ES-I3 (cell line): ENCODE measurements around the gene KLF16.

Experiments
- H3K36me3 ChIP-seq: 2 replicates; pipeline ENCODE4 v1.6.1; 2013; ENCODE audit warnings: mild to moderate bottlenecking, low read length, control low read depth, moderate library complexity; ENCODE audit not compliant: insufficient read depth
- H3K4me1 ChIP-seq: 2 replicates; pipeline ENCODE4 v1.6.1; 2013; ENCODE audit warnings: mild to moderate bottlenecking, control low read depth, low read length; ENCODE audit not compliant: insufficient read depth
- H3K9ac ChIP-seq: 2 replicates; pipeline ENCODE4 v1.6.1; 2013; ENCODE audit warnings: low read depth, mild to moderate bottlenecking, low read length, moderate library complexity
- H3K9me3 ChIP-seq: 2 replicates; pipeline ENCODE4 v1.6.1; 2013; ENCODE audit warnings: mild to moderate bottlenecking, low read length, moderate library complexity; ENCODE audit not compliant: control insufficient read depth, insufficient read depth

KLF16 gene

DNA sequence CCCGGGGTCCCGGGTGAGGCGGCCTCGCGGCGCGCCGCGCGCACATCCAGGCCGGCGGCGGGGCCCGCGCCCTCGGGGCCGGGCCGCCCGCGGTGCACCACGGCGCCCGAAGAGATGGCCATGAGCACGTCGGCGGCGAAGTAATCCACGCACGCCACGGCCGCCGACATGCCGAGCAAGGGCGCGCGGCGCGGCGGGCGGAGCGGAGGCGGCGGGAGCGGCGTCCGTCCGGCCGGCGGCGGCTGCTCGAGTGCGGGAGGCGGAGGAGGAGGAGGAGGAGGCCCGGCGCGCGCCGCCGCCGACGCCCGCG is at the start of gene KLF16:
KLF16 (minus strand) TSS at position 252 of the 310 bp plus-strand sequence; CDS start at position 170, 82 bp downstream.
- peak within 1 kb of the TSS; percentile 94 for H3K9ac ChIP-seq
- no peaks in the 10 kb centered on the region for H3K36me3 ChIP-seq
- no peaks in the 10 kb centered on the region for H3K9me3 ChIP-seq
- H3K4me1 ChIP-seq, result peaks cover 12% of the 10 kb centered on the region; the same call in 1 of the 2 replicates

DNA sequence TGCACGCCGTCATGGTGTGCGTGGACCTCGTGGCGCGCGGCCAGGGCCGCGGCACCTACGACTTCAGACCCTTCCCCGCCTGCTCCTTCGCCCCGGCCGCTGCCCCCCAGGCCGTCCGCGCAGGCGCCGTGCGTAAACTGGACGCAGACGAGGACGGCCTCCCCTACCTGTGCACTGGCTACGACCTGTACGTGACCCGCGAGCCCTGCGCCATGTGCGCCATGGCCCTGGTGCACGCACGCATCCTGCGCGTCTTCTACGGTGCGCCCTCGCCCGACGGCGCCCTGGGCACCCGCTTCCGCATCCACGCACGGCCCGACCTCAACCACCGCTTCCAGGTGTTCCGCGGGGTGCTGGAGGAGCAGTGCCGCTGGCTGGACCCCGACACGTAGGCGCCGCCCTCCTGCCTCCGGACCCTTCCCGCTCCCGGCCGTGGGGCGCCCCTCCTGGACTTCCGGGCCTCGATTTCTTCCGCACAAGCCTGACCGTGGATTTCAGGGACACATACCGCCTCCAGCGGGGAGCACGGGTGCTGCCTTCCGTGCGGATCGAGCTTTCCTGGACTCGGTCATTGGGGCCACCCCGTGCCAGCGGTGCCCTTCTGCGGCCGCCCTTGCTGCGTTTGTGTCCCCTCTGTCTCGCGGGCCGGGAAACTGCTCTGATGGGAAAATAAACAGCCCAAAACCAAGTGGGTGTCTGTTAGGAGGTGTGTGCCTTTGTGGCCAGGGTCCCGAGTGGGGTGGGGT is 49.6 kb upstream of the KLF16 start:
- H3K4me1 ChIP-seq, result no peaks in the 10 kb centered on the region
- H3K9me3 ChIP-seq, result no peaks in the 10 kb centered on the region
- peaks cover 5% of the 10 kb centered on the region; the same call in 1 of the 2 replicates for H3K36me3 ChIP-seq
- no peak overlapping the region for H3K9ac ChIP-seq

DNA sequence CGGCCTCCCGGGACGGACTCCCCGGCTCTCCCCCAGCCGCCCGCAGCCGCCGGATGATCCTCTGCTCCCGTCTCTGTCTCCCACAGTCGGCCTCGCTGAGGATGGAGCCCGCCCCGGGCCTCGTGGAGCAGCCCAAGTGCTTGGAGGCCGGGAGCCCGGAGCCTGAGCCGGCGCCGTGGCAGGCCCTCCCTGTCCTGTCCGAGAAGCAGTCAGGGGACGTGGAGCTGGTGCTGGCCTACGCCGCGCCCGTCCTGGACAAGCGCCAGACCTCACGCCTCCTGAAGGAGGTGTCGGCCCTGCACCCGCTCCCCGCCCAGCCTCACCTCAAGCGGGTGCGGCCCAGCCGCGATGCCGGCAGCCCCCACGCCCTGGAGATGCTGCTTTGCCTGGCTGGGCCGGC is 48.6 kb upstream of the KLF16 start:
- H3K4me1 ChIP-seq, result no peaks in the 10 kb centered on the region
- H3K36me3 ChIP-seq, result peaks cover 5% of the 10 kb centered on the region; the same call in 1 of the 2 replicates
- no peak overlapping the region for H3K9ac ChIP-seq
- no peaks in the 10 kb centered on the region for H3K9me3 ChIP-seq

DNA sequence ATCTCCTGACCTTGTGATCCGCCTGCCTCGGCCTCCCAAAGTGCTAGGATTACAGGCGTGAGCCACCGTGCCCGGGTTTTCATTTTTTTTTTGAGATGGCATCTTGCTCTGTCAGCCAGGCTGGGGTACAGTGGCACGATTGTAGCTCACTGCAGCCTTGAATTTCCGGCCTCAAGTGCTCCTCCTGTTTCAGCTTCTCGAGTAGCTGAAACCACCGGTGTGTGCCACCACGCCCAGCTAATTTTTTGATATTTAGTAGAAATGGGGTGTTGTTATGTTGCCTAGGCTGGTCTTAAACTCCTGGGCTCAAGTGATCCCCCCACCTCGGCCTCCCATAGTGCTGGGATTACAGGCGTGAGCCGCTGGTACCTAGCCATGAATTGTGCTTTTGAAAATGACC is 47.7 kb upstream of the KLF16 start:
- no peak overlapping the region for H3K9ac ChIP-seq
- peaks cover 5% of the 10 kb centered on the region; the same call in 1 of the 2 replicates for H3K36me3 ChIP-seq
- H3K9me3 ChIP-seq, result no peaks in the 10 kb centered on the region
- no peaks in the 10 kb centered on the region for H3K4me1 ChIP-seq

DNA sequence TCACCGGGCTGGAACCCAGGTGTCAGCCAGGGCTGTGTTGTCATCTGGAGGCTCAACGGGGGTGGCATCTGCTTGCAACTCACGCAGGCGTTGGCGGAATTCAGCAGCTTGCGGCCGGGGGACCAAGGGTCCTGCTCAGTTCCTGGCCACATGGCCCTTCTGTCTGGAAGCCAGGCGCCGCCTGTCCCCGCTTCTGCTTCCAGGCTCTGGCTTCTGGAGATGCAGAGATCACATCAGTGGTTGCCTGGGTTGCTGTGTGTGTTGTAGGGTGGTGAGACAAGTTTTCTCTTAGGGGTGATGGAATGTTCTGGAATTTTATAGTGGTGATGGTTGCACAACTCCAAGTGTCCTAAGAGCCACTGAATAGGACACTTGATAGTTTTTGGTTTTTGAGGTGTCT is 46.8 kb upstream of the KLF16 start:
- H3K9ac ChIP-seq, result no peak overlapping the region
- H3K4me1 ChIP-seq, result no peaks in the 10 kb centered on the region
- peaks cover 5% of the 10 kb centered on the region; the same call in 1 of the 2 replicates for H3K36me3 ChIP-seq
- H3K9me3 ChIP-seq, result no peaks in the 10 kb centered on the region

DNA sequence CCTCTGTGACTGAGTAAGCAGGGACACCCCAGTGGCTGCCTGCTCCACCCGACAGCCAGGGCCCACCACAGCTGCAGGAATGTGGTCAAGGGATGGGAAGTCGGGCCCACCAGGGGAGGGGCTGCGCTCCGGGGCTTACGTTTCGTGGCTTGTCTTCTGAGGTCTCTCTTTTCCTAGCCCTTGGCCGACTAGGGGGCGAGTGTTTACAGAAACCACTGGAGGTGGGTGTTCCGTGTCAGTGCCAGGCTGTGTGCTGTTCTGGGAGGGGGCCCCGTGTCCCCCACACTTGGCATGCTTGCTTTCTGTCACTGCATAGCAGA is 46.3 kb upstream of the KLF16 start:
- H3K9me3 ChIP-seq, result no peaks in the 10 kb centered on the region
- H3K4me1 ChIP-seq, result no peaks in the 10 kb centered on the region
- H3K36me3 ChIP-seq, result peaks cover 5% of the 10 kb centered on the region; the same call in 1 of the 2 replicates
- H3K9ac ChIP-seq, result no peak overlapping the region

DNA sequence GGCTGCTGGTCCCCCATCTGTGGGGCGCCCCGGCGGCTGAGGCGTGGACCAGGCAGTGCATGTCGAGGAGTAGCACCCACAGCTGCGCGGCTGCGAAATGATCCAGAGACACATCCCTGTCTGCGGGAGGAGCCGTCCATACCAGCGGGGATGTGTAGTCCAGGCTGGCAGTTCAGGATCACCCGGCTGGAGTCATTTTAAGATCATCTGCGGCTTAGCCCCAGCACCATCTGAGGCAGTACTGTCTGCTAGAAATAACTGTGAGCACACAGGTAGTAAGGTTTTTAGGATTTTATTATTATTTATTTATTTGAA is 44.9 kb upstream of the KLF16 start:
- H3K36me3 ChIP-seq, result 0 out of 2 replicates have a peak, but pooled peaks cover 4% of the 10 kb centered on the region
- no peaks in the 10 kb centered on the region for H3K9me3 ChIP-seq
- H3K4me1 ChIP-seq, result no peaks in the 10 kb centered on the region
- no peak overlapping the region for H3K9ac ChIP-seq

DNA sequence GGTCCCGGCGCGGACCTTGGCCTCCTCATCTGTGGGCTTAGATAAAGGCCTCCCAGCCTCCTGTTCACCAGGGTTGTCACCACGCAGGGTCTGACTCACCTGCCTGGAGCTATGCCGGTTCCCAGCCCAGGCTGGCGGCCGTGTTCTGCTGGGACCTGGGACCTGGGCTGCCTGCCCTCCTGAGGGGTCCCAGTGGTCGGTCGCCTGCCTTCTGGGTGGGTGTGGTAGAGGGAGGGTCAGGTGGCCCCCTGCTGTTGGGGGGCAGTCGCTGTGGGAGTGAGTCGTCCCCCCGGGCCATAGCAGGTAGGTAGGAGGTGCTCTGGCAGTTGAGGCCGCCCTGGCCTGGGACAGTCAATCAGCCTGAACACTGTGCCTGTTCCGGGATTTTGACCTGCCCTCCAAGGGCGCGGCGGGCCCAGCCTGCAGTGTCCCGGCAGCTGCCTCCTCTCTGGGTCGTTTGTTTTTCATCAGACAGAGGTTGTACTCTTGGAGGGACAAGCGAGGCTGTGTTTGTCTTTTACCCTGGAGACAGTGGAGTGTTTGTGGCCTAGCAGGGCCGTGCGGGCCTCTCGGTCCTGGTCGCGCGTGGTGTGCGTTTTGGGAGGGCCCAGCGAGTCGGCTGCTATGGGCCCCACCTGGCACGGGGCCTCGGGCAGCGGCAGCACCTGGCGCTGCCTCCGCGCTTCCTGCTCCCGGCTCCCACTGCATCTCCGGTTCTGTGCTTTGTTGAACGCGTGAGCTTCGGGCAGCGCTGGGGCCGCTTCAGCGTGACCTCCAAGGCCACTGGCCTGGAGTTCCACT is 44.4 kb upstream of the KLF16 start:
- H3K36me3 ChIP-seq, result no peaks in the 10 kb centered on the region
- H3K9me3 ChIP-seq, result no peaks in the 10 kb centered on the region
- no peaks in the 10 kb centered on the region for H3K4me1 ChIP-seq
- no peak overlapping the region for H3K9ac ChIP-seq

DNA sequence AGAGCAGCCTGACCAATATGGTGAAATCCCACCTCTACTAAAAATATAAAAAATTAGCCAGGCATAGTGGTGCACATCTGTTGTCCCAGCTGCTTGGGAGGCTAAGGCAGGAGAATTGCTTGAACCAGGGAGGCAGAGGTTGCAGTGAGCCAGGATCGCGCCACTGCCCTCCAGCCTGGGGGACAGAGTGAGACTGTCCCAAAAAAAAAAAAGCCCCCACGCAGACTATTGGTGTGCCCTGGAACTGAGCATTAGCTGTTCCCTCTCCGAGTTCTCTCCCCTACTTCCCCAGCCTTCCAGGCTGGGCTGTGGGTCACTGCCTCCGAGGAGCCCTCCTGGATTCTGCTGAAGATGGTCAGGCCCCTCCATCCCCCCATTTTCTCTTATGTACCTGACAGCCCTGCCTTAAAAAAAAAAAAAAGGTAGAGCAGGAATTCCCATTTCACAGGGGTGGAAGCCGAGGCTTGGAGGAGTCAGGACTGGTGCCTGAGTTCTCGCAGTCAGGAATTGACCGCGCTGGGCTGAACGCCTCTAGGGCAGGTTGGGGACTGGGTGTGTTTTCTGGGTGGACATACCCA is 43.7 kb upstream of the KLF16 start:
- Histone ChIP-seq H3K36me3 (no peaks in the 10 kb centered on the region), H3K4me1 (no peaks in the 10 kb centered on the region), H3K9ac (no peak overlapping the region), H3K9me3 (no peaks in the 10 kb centered on the region)

DNA sequence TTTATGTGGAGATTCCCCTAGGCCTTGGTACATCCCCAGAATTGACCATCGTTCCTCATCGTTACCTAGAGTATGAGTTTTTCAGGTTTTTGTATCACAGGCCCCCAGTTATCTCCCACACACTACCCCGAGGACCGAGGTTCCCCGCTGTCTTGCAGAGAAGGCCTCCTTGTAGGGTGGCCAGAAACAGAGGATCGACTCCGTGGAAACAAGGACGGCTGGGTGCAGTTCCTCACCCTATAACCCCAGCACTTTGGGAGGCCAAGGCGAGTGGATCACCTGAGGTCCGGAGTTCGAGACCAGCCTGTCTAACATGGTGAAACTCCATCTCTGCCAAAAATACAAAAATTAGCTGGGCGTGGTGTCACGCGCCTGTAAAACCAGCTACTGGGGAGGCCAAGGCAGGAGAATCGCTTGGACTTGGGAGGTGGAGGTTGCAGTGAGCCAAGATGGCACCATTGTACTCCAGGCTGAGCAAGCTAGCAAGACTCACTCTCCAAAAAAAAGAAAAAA is 42.5 kb upstream of the KLF16 start:
- H3K36me3 ChIP-seq, result no peaks in the 10 kb centered on the region
- H3K4me1 ChIP-seq, result no peaks in the 10 kb centered on the region
- no peaks in the 10 kb centered on the region for H3K9me3 ChIP-seq
- H3K9ac ChIP-seq, result peak overlapping the region; percentile 90

DNA sequence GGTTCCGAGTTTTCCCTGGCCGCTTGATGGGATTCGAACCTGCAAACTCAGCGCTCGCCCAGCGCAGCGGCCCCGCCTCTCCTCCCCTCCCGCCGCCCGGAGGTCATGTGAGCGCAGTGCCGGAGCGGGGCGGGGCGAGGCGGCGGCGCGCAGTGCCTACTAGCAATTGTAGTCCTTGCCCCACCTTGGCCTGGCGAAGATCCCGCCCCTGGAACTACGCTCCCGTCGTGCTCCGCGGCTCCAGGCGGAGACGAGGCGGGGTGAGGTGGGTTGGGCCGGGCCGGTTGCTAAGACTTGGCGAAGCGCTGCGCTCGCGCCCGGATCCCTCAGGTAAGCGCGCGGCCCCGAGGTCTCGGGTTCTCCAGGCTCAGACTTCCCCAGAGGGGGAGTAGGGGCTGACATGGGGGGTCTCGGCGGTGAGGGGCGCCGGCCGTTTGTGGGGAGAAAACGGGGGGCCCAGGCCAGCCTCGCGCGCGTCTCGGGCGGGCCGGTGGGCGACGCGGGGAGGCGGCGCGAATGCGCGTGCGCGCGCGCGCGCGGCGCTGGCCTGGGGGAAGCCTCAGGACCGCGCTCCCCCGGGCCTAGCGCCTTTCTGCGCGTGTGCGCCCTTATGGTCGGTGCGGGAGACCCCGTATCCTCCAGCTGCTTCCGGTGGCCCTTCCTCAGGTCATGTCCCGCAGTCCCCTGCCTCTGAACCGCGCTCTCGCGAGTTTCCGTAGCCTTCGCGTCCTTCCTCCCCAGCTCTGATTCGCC is 41.9 kb upstream of the KLF16 start, which contains the start of the genes ADAT3 and SCAMP4:
ADAT3 (plus strand) TSS at position 290 of the 753 bp plus-strand sequence. CDS start 6,649 bp downstream, outside the sequence.
SCAMP4 (plus strand) TSS at position 290 of the 753 bp plus-strand sequence. CDS start 9,621 bp downstream, outside the sequence.
- H3K36me3 ChIP-seq, result no peaks in the 10 kb centered on the region

DNA sequence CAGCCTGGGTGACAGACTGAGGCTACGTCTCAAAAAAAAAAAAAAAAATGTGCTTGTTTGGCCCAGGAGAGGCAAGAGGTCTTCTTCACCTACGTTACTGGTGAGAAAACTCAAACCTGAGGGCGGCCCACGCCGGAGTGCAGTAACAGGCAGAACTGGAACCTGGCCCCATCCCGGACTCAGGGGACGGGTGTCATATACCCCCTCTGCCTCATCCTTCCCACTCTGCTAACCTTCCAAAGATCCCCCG is 41.4 kb upstream of the KLF16 start:
- Histone ChIP-seq H3K4me1 (no peaks in the 10 kb centered on the region), H3K36me3 (no peaks in the 10 kb centered on the region), H3K9me3 (no peaks in the 10 kb centered on the region), H3K9ac (peak overlapping the region; percentile 90)

More for the DNA sequence above, 41.9 kb upstream of the KLF16 start, which contains the start of the genes ADAT3 and SCAMP4:
- Histone ChIP-seq H3K9ac (peak within 1 kb of the TSS; percentile 90), H3K4me1 (no peaks in the 10 kb centered on the region), H3K9me3 (no peaks in the 10 kb centered on the region)

DNA sequence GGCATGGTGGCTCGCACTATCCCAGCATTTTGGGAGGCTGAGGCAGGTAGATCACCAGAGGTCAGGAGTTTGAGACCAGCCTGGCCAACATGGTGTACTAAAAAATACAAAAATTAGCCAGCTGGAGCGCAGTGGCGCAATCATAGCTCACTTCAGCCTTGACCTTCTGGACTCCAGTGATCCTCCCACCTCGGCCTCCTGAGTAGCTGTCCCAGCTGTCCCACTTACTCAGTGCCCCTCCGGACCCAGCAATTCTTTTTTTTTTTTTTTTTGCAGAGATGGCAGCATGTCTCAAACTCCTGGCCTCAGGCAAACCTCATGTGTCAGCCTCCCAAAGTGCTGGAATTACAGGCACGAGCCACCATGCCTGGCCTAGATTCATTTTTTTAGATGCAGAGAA is 39.5 kb upstream of the KLF16 start:
- Histone ChIP-seq H3K9me3 (no peaks in the 10 kb centered on the region), H3K36me3 (no peaks in the 10 kb centered on the region), H3K4me1 (no peaks in the 10 kb centered on the region), H3K9ac (no peak overlapping the region)

DNA sequence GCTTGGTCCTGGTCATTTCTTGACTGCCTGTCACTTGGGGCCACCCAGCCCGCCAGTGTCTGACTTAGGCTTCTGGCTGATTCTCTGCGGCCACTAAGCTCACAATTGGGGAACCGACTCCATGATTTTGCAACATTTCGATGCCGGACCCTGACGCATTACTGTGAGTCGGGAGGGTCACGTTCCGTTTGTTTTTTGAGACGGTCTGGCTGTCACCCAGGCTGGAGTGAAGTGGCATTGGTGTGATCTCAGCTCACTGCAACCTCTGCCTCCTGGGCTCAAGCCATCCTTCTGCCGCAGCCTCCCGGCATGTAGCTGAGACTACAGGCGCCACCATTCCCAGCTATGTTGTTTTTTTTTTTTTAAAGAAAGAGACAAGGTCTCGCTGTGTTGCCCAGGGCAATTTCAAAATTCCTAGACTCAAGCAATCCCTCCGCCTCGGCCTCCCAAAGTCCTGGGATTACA is 38.6 kb upstream of the KLF16 start:
- Histone ChIP-seq H3K9ac (no peak overlapping the region), H3K4me1 (no peaks in the 10 kb centered on the region; the same call in 1 of the 2 replicates), H3K36me3 (no peaks in the 10 kb centered on the region), H3K9me3 (no peaks in the 10 kb centered on the region)
